Retina (tissue), 1 donor: ENCODE data around the gene ARHGAP5.

ENCODE experiments used
- DNase-seq: peaks from one replicate; pipeline ENCODE4 v3.0.0-alpha.2; 2016

The ARHGAP5 gene

DNA sequence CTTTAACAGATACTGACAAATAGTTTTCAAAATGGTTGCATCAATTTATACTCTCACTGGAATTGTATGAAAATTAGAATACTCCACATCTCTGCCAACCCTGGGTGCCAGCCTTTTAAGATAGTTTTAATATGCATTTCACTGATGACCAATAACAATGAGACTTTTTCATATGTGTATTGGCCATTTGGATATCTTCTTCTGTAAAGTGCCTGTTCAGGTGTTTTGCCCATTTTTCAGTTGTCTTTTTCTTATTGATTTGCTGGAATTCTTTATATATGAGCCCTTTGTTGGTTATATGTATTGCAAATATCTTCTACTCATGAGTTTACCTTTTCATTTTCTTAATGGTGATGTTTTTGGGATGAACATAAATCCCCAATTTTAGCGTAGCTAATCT, 108.0 kb downstream of the ARHGAP5 start:
- no peak for DNase-seq

DNA sequence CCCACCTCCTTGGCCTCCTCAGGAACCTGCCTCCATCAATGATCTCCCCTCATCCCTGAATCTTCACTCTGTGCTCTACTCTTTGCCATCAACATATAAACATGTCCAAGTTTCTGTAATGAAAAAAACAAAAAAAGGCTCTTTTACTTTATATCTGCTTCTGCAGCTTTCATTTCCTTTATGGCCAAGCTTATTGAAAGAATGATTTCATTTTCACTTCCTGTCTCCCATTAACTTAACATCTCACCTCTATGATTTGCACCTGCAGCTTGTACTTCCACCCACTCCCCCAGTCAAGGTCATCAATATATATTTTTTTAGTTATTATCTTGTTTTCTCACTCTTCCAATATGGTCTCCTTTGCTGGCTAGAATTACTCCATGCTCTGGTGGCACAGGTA, 109.1 kb downstream of the ARHGAP5 start:
- DNase-seq = no peak

DNA sequence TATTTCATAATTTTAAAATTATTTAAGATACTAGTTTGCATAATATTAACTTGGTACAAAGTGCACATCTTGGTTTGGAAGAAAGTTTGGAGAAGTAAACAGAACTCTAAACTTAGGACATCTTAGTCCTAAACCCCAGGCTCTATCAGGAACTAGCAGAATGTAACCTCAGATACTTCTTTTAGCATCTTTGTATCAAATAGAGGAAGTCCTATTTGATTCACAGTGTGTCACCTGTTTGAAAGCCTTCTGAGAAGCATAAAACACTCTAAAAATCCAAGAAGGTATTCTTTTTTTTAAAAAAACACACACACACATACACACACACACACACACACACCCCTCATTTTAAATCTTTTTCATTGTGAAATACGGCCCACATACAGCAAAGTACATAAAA, 112.7 kb downstream of the ARHGAP5 start:
- DNase-seq = no peak

DNA sequence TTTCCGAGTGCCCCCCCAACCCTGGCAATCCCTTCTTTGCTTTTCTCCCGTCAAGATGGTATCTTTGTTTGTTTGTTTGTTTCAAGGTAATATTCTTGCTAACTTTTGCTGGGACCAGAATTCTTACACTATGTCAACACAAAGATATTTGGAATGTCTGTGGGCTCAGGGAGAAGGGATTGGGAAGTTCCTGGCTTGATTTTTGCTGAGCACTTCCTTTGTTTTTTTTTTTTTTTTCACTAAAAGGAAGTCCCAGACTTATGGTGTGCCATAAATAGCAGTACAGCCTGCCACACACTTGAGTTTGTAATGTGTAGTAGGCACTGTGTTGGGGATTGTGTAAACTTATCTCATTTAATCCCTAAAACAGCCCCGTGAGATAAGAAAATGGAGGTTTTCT, 113.6 kb downstream of the ARHGAP5 start:
- no peak for DNase-seq

DNA sequence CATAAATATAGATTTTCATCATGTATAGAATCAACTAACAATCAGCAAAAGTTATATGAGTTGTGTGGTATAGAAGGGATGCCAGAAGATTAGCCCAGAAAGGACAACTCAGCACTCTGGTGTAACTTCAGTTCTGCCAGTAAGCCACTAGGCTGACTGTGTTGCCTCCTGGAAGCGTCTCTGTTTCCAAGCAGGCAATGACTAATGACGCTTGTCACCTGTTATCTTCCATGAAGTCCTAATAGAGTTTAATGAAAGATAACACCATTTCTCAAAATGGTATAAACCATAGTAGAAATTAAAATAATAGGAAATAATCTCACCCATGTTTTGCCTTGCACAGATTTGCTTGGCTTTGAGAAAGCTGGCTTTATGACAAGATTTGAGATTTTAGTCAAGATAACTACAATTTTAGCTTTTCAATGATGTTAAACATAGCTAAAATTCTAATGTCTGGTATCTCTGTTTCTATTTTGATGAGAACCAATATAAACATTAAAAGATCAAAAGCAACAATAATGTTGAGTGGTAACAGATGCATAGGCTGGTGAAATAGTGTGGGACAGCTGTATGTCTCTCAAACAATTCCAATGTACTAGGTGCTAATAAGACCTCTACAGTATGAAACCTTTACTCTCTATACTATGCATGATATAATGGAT, 115.7 kb downstream of the ARHGAP5 start:
- DNase-seq = no peak

DNA sequence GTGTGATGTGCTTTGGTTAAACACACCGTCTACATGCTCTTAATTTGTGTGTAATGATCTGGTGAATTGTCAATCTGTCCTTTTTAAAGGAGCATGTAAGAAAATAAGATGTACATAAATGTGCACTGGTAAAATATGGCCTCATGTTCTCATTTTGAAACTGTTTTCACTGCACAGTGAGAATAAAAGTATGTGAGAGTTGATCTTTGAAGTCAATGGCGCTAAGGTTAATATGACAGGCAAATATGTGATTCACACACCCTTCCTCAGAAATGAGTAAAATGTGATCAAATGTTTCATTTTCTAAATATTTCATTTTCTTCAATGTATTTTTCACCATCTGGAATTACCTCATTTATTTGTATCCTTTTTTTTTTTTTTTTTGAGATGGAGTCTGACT, 116.4 kb downstream of the ARHGAP5 start:
- no peak for DNase-seq

DNA sequence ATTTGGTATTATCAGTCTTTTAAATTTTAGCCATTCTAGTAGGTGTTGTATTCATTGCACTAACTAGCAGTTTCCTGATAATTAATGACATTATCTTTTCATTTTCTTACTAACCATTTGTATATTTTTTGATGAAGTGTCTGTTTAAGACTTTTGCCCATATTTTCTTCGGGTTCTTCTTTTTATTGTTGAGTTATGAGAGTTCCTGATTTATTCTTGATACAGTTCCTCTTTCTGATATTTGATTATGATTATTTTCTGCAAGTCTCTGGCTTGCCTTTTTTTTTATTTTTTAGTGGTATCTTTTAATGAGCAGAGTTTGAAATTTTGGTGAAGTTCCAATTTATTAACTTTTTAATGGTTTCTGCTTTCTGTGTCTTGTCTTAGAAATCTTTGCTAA, 118.5 kb downstream of the ARHGAP5 start:
- DNase-seq = no peak

DNA sequence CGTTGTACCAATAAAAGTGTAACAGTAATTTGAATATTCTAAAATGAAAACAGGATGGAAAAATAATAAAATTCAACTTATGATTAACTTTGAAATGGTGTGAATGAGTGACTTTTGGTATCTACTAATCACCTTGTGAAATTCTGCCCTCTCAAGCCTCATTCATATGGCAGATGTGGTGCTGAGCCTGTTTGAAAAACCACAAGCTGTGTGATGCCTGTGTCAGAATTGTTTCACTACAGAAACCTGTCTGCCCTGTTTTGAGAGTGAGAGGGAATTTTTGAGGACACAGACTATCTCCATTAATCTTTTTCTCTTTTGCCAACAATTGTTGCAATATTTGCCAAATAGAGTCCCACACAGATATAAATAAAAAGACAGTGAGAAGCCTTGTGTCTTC, 120.8 kb downstream of the ARHGAP5 start:
- no peak for DNase-seq

DNA sequence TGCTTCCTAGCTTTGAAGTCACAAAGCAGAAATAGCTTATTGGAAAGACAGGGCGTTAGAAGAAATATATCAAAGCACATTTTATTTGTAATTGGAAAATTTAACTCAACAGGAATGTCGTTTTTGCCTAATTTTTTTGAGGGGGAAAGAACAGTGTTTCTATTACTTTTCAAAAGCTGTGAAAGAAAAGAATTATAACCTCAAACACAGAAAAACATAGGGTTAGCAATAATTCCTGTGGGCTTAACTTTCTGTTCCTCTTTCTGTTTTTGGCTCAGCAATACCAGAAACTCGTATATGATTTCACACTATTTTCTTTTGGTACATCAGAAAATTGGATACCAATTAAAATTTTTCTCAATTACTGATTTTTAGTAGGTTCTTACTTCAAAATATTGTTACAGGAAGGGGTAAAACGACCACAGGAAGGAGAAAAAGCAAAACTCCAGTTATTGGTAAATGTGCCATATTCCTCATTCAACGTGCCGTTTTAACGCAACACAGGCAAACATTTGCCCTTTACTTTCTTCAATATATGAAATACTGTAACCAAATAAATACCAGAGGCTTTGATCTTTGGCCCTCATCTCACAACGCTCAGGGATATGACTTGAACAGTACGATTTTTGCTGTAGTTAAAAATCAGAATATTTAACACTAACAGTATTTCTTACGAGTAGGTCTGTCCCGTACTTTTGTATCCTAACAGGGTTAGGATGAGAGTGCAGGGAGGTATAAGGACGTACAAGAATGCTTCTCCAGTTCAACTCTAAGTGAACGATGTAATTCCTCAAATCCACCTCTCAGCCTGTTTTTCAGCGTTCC, 123.5 kb downstream of the ARHGAP5 start:
- no peak for DNase-seq

DNA sequence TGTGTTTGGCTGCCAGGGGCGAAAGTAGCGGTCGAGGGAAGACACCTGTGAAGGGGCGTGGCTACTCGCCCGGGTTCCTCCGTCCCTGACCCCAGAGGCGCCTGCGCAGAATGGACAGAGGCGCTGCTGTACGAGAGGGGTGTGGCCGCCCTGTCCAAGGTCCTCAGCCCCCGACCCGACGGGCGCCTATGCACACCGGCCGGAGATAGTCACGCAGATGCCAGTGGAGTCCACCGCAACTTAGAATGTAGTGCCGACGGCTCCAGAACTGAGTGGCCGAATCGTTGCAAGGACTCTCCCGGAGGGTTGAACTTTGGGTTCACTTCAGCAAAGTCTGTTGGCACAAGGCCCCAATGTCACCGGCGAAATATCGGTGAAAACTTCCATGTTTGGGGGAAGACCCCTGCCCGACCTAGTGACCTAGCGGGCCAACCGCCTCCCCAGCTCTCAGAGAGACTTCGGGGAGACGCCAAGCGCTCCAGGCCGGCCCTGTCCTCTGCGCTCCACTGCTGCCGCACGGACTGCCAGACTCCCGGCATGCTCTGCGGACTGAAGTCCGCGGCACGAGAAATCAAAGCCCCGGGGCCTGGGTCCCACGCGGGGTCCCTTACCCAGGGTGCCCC, 124.2 kb downstream of the ARHGAP5 start:
- DNase-seq = peak; percentile 98

DNA sequence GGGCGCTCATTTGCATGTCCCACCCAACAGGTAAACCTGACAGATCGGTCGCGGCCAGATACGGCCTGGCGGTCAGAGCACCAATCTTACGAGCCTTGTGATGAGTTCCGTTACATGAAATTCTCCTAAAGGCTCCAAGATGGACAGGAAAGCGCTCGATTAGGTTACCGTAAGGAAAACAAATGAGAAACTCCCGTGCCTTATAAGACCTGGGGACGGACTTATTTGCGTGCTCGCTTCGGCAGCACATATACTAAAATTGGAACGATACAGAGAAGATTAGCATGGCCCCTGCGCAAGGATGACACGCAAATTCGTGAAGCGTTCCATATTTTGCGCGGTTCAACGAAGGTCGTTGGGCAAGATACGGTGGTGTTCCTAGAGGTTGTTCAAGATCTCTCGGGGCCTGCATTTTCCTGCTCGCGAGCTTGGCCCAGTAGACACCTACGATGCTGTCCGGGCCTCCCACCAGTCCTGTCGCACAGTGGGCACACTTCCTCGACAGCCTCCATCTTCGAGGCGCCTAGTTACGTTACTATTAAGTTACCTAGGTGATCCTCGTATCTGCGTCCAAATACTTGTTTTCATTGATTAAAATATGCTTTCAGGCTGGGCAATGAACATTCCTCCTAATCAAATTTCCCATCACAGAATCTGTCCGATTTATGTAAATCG, 124.8 kb downstream of the ARHGAP5 start, which contains the start of gene RNU6-7:
Gene RNU6-7, plus strand, starts transcription at position 230 of the 675 bp plus-strand sequence.
- DNase-seq = peak; percentile 98

DNA sequence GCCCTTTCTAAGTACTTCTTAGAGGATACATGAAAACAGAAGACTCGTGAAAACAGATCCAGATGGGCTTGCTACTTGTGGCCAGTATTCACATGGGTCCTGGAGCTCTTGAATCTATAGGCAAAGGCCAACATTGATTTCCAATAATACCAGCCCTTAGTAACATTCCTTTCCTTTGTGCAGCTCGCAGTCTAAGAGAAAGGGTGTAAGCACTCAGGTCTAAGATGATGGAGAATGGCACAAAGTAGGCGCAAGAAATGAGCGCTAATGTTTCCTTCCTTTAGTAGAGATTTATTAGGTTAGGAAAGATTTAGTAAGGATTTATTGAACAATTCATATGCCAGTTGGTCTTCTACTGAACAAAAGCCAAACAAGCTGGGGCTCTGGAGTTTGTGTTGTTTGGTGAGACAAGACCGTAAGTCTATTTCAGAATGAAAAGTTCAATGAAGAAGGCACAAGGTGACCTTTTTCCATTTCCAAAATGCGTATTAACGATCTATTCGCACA, 125.4 kb downstream of the ARHGAP5 start:
- DNase-seq = no peak

DNA sequence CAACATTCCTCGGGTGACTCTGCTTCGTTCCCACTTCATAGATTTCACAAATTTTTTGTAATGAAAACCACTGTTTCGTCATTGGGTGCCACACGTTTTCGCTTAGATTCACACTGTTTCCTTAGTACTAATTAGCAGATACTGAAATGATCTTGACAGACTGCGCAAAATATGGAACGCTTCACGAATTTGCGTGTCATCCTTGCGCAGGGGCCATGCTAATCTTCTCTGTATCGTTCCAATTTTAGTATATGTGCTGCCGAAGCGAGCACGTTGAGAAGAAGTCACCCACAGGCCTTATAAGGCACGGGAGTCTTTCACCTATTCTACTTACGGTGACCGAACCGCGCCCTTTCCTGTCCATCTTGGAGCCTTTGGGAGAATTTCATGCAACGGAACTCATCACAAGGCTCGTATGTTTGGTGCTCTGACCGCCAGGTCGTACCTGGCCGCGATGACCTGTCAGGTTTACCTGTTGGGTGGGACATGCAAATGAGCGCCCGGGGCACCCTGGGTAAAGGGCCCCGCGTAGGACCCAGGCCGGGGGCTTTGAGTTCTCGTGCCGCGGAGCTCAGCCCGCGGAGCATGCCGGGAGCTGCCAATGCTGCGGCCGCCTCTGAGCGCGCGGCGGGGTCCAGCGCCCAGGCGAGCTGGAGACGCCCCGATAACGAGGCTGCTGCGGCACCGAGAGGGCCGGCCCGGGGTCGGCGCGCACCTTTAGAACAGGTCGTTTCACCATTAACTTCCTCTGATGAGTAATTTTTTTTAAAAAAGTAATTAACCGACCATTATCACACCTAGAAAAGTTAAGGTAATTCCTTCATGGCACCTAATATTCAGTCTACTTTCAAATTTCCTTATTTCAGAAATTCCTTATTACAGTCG, 126.1 kb downstream of the ARHGAP5 start, which contains the start of gene RNU6-8:
Gene RNU6-8, minus strand, starts transcription at position 272 of the 885 bp plus-strand sequence.
- DNase-seq = peak; percentile 98

DNA sequence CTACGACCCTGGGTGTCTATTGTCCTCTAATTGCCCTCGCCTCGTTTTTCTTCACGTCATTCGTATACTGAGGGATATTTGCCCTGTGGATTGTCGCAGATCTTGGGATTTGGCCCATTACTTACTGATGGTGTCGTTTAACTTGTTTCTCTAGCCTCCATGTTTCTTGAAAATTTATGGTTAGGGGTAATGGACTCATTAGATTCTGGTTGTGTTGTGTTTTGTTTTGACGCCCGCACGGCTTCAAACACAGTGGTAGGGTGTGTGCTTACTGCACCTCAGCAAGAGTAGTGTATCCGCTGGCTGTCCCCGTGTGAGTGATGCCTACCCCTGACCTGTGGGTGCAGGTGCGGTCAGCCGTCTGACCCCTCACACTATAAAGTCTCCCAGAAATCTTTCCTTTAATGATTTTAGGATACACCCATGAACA, 126.8 kb downstream of the ARHGAP5 start:
- DNase-seq = no peak

DNA sequence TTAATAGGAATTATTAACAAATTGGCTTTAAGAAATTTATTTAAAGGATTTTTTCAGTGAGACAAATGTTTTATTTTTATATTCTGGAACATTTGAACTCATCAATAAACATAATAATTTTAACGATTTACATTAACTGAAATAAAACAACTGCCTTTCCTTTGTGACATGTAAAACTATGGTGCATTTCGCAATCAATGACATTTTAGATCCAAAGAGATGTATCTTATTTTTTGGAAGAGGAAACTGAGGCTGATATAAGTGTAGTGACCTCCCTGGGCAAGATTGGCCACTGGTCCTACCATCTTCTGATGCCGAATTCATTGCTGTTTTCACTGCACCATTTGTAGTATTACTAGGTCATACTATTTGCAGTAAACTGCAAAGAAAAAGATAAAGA, 128.4 kb downstream of the ARHGAP5 start:
- DNase-seq = no peak

DNA sequence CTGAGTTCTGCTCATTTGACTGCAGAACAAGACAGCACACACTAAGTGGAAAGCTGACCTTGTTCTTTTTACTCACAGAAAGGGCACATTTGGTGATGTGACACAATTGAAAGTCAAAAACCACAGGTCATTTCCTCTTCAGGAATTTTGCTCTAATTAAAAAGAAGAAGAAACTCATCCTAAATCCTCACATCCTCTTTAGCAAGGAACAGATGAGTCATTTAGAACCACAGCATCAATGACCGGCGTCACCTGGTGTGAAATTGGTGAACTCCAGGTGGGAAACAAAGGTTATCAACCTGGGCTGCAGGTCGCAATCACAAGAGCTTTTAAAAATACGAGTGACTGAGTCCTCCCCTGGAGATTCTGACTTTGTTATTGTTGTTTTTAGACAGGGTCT, 128.9 kb downstream of the ARHGAP5 start:
- DNase-seq = no peak

DNA sequence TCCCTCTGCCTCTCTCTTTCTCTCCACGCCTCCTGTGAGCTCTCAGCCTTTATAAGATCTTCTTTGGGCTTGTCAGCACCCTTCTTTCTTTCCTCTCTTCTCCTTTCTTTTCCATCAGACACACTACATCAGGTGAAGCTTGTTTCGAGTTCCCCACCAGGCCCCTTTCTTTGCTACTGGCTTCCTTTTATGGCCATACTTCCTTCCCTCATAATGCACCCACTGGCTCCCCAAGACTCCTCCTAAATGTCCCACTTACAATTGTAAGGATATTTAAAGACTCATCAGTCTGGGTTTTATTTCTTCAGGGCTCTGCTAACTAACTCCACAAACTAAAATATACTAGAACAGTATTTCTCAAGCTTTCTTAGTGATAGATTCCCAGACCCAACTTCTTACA, 129.4 kb downstream of the ARHGAP5 start:
- no peak for DNase-seq

DNA sequence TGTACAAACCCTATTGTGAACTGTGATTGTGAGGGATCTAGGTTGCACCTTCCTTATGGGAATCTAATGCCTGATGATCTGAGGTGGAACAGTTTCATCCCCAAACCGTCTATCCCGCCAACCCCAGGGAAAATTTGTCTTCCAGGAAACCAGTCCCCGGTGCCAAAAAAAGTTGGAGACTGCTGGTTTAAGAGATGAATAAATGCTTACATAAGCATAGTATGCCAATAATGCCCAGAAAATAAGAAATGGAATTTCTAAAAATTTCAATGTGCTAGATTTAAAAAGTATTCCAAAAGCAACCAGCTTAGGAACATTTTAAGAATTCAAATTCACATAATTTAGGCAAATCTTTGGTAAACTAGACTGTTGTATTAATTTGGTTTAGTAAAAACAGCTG, 131.4 kb downstream of the ARHGAP5 start:
- no peak for DNase-seq
